Activated CD8-positive, alpha-beta memory T cell treated with anti-CD3 and anti-CD28 coated beads, Interleukin-2, amount 10 ng/mL, durations not matched to agents 7 days and 5 days (primary cell): ENCODE results near the gene BABAM1. TPM values are rescaled to one million over a fixed set of nuclear protein-coding genes. Genes with fewer than 3 reads are reported as not detected.

Experiments used
- ATAC-seq: fragments of 150-1000 bp; cut with Tn5 transposase; one replicate; pipeline ENCODE4 v1.10.0; 2021; ENCODE audit warnings: moderate library complexity
- CTCF ChIA-PET: fragments of 350-600 bp; sonication (Branson Sonifier 250); formaldehyde crosslinking; loops from one replicate; lab custom pipeline; 2021; ENCODE audit warnings: antibody characterized with exemption; lab: Charles Lee
- DNase-seq: peaks from one replicate; pipeline ENCODE4 v3.0.0-alpha.2; 2020
- H3K27ac Mint-ChIP-seq: one replicate; pipeline ENCODE4 v1.8.0; 2021; ENCODE audit warnings: mild to moderate bottlenecking, mixed read lengths
- H3K27me3 Mint-ChIP-seq: one replicate; pipeline ENCODE4 v1.8.0; 2021; ENCODE audit warnings: mixed read lengths
- H3K36me3 Mint-ChIP-seq: one replicate; pipeline ENCODE4 v1.8.0; 2021; ENCODE audit warnings: mild to moderate bottlenecking, mixed read lengths
- H3K4me1 Mint-ChIP-seq: one replicate; pipeline ENCODE4 v1.8.0; 2021; ENCODE audit warnings: mixed read lengths
- H3K4me3 Mint-ChIP-seq: one replicate; pipeline ENCODE4 v1.8.0; 2021; ENCODE audit warnings: mild to moderate bottlenecking, moderate library complexity, mixed read lengths
- H3K9me3 Mint-ChIP-seq: one replicate; pipeline ENCODE4 v1.8.0; 2022; ENCODE audit warnings: low read depth, mixed read lengths
- total RNA-seq, 2 experiments: library from RNA; stranded (reverse); gene quantifications; one replicate each; pipeline ENCODE4 v1.2.3, GENCODE V29; 2021

BABAM1 gene
- total RNA-seq, 2 experiments from 2014 or later, result 113 to 117 TPM

DNA sequence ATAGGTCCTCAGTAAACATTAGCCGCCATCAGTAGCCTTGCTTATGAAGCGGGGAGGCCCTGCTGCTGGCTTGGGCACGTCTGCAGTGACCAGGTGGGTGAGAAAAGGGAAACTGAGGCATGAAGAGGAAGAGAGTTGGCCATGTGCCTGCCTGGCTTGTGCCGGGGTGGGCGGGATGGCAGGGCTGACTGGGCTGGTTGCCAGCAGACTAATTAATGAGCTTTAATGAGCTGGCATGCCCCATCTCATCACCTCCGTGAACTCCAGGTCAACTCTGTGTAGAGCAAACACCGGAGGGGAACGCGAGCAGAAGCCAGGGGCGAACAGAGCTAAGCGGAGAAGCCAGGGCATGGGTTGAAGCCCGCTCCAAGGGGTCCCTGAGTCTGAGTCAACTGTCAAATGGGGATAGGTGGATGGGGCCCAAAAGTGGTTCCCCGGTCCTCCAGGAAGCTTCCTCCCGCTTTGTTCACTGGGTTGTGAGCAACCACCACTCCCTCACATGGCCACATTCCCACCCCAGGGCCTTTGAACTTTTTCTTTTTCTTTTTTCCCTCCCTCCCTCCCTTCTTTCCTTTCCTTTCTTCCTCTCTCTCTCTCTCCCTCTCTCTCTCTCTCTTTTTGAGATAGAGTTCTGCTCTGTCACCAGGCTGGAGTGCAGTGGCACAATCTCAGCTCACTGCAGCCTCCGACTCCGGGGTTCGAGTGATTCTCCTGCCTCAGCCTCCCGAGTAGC lies 30.3 kb upstream of the BABAM1 start:
- no peak overlapping the region for H3K4me3 Mint-ChIP-seq
- DNase-seq, result no peak
- no peak for ATAC-seq
- CTCF ChIA-PET, result interaction anchor here (1.2 to 2.3 kb wide), 2 partner anchors 11 to 12 kb away, joined by 3 to 7 read pairs; partner anchors contain the start of gene OCEL1
- H3K9me3 Mint-ChIP-seq, result no peaks in the 10 kb centered on the region
- H3K36me3 Mint-ChIP-seq, result no peaks in the 10 kb centered on the region
- peaks cover 5% of the 10 kb centered on the region for H3K4me1 Mint-ChIP-seq
- no peaks in the 10 kb centered on the region for H3K27me3 Mint-ChIP-seq
- H3K27ac Mint-ChIP-seq, result no peak overlapping the region

GRCh38 chr19:17237747-17238706 lies 29.2 kb upstream of the BABAM1 start:
- Mint-ChIP-seq H3K27ac (no peak overlapping the region), H3K27me3 (no peaks in the 10 kb centered on the region), H3K4me1 (peaks cover 5% of the 10 kb centered on the region), H3K9me3 (no peaks in the 10 kb centered on the region), H3K4me3 (no peak overlapping the region), H3K36me3 (no peaks in the 10 kb centered on the region)
- DNase-seq (no peak), ATAC-seq (no peak)
- CTCF ChIA-PET, result interaction anchor here (2.3 kb wide), 1 partner anchor 12 kb away, joined by 7 read pairs; the partner anchor contains the start of gene OCEL1

- CTCF ChIA-PET, result interaction anchor here (0.7 to 1.0 kb wide), 2 partner anchors 14 to 143 kb away, joined by 3 read pairs; no protein-coding TSS in a partner anchor
- Mint-ChIP-seq H3K27me3 (peaks cover 9% of the 10 kb centered on the region), H3K4me3 (no peak overlapping the region), H3K9me3 (no peaks in the 10 kb centered on the region), H3K36me3 (no peaks in the 10 kb centered on the region), H3K27ac (no peak overlapping the region), H3K4me1 (no peaks in the 10 kb centered on the region)
- ATAC-seq (no peak), DNase-seq (no peak)
Measured at GRCh38 chr19:17240062-17240752, 27.0 kb upstream of the BABAM1 start.

- CTCF ChIA-PET, result no interaction called here
- no peak overlapping the region for H3K4me3 Mint-ChIP-seq
Measured at GRCh38 chr19:17240826-17241399, 26.3 kb upstream of the BABAM1 start.

GRCh38 chr19:17242431-17243208 lies 24.6 kb upstream of the BABAM1 start:
- Mint-ChIP-seq H3K4me3 (no peak overlapping the region), H3K27ac (no peak overlapping the region), H3K27me3 (peaks cover 22% of the 10 kb centered on the region), H3K36me3 (no peaks in the 10 kb centered on the region), H3K9me3 (no peaks in the 10 kb centered on the region), H3K4me1 (peaks cover 7% of the 10 kb centered on the region)
- ATAC-seq (no peak), DNase-seq (no peak)
- CTCF ChIA-PET, result interaction anchor here (1.0 to 2.0 kb wide), 2 partner anchors 9 to 18 kb away, joined by 5 to 10 read pairs; no protein-coding TSS in a partner anchor

More at GRCh38 chr19:17240826-17241399, 26.3 kb upstream of the BABAM1 start:
- no peak for DNase-seq
- H3K36me3 Mint-ChIP-seq, result no peaks in the 10 kb centered on the region
- H3K4me1 Mint-ChIP-seq, result no peaks in the 10 kb centered on the region
- H3K27ac Mint-ChIP-seq, result no peak overlapping the region
- ATAC-seq, result no peak
- H3K27me3 Mint-ChIP-seq, result peaks cover 9% of the 10 kb centered on the region
- no peaks in the 10 kb centered on the region for H3K9me3 Mint-ChIP-seq

GRCh38 chr19:17243211-17243829 lies 23.9 kb upstream of the BABAM1 start:
- DNase-seq, result no peak
- Mint-ChIP-seq H3K27ac (no peak overlapping the region), H3K27me3 (peaks cover 22% of the 10 kb centered on the region), H3K4me1 (peaks cover 7% of the 10 kb centered on the region), H3K9me3 (no peaks in the 10 kb centered on the region), H3K4me3 (no peak overlapping the region), H3K36me3 (no peaks in the 10 kb centered on the region)
- CTCF ChIA-PET, result interaction anchor here (1.0 to 2.0 kb wide), 2 partner anchors 10 to 17 kb away, joined by 5 to 10 read pairs; no protein-coding TSS in a partner anchor
- ATAC-seq, result no peak

- ATAC-seq (no peak), DNase-seq (no peak)
- CTCF ChIA-PET, result interaction anchor here (1.0 to 2.0 kb wide), 2 partner anchors 16 to 75 kb away, joined by 3 to 10 read pairs; no protein-coding TSS in a partner anchor
- H3K27me3 Mint-ChIP-seq, result peaks cover 22% of the 10 kb centered on the region
- H3K36me3 Mint-ChIP-seq, result no peaks in the 10 kb centered on the region
- H3K4me1 Mint-ChIP-seq, result peaks cover 7% of the 10 kb centered on the region
- no peak overlapping the region for H3K27ac Mint-ChIP-seq
- H3K9me3 Mint-ChIP-seq, result no peaks in the 10 kb centered on the region
- H3K4me3 Mint-ChIP-seq, result peak overlapping the region; percentile 9
Measured at GRCh38 chr19:17243830-17244617, 23.2 kb upstream of the BABAM1 start.

DNA sequence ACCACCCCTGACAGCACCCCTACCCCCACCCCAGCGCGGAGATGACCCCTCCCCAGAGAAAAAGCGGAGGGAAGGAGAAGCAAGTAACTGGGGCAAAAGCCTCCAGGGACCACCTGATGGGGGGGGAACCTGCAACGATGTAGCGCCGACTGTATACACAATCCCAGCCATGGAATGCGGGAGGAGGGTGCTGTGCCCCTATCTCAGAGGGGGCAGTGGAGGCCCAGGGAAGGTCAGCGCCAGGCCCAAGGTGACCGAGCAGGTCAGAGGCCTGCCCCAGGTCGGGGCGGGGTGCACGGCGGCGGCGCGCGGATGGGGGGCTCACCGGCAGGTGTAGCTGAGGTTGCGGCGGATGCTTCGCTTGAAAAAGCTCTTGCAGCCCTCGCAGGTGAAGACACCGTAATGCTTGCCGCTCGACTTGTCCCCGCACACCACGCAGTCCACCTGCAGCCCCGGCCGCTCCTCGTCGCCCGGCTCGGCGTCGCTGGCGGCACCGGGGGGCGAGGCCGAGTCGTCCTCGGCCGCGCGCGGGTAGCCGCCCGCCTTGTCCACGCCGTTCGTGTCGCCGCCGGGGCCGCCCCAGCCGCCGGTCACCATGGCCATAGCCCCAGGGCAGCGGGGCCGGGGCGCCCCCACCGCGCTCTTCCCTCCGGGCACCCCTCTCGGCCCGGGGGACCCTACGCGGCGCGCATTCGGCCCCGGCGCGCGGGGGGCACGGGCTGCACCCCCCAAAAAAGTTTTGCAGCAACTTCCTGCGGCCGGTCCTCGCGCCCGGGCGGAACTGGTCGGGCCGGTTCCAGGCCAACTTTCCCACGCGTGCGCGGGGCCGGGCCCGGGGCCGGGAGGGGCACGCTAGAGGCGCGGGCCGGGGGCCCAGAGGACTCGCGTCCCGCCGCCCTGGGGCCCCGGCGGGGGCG lies 22.4 kb upstream of the BABAM1 start:
- no peaks in the 10 kb centered on the region for H3K36me3 Mint-ChIP-seq
- peaks cover 22% of the 10 kb centered on the region for H3K27me3 Mint-ChIP-seq
- CTCF ChIA-PET, result interaction anchor here (0.7 to 1.0 kb wide), 2 partner anchors 19 to 75 kb away, joined by 3 read pairs; partner anchors contain the start of gene OCEL1
- H3K4me1 Mint-ChIP-seq, result peaks cover 7% of the 10 kb centered on the region
- DNase-seq, result no peak
- H3K4me3 Mint-ChIP-seq, result peak overlapping the region; percentile 9
- ATAC-seq, result no peak
- H3K27ac Mint-ChIP-seq, result no peak overlapping the region
- no peaks in the 10 kb centered on the region for H3K9me3 Mint-ChIP-seq

DNA sequence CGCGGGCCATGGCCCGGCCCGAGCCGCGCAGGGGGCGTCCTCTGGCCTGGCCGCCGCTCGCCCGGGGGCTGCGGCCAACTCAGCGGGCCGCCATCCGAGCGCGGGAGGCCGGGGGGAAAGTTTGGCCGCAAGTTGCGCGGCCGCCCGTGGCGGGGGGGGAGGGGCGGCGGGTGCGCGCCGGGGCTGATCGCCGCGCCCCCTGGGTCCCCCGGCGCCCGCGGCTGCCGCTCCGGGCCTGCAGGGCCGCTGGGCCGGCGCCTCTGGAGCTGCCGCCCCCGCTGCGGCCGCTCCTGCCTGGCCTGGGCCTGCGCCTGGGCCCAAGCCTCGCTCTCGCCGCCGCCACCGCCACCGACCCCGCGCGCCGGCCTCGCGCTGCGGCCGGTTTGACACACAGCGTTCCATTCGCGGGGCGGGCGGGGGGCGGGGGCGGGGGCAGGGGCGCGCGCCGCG lies 21.7 kb upstream of the BABAM1 start, which contains the start of gene NR2F6:
Gene NR2F6, minus strand, starts transcription at position 385 of the 450 bp plus-strand sequence. CDS start 699 bp downstream, outside the sequence.
- ATAC-seq (peak; percentile 4), DNase-seq (no peak)
- CTCF ChIA-PET, result no interaction called here
- no peaks in the 10 kb centered on the region for H3K36me3 Mint-ChIP-seq
- peak within 1 kb of the TSS; percentile 74 for H3K4me3 Mint-ChIP-seq
- peaks cover 7% of the 10 kb centered on the region for H3K4me1 Mint-ChIP-seq
- peak within 1 kb of the TSS; percentile 54 for H3K27ac Mint-ChIP-seq
- peaks cover 22% of the 10 kb centered on the region for H3K27me3 Mint-ChIP-seq
- H3K9me3 Mint-ChIP-seq, result no peaks in the 10 kb centered on the region

- H3K4me1 Mint-ChIP-seq, result peaks cover 7% of the 10 kb centered on the region
- no peak overlapping the region for H3K27ac Mint-ChIP-seq
- no peak for ATAC-seq
- peak overlapping the region; percentile 74 for H3K4me3 Mint-ChIP-seq
- no peaks in the 10 kb centered on the region for H3K36me3 Mint-ChIP-seq
- H3K9me3 Mint-ChIP-seq, result no peaks in the 10 kb centered on the region
- peaks cover 22% of the 10 kb centered on the region for H3K27me3 Mint-ChIP-seq
- CTCF ChIA-PET, result no interaction called here
- no peak for DNase-seq
Measured at GRCh38 chr19:17246681-17247425, 20.4 kb upstream of the BABAM1 start.
